Measurements from ENCODE around the gene OR52N1.

OR52N1 gene

DNA sequence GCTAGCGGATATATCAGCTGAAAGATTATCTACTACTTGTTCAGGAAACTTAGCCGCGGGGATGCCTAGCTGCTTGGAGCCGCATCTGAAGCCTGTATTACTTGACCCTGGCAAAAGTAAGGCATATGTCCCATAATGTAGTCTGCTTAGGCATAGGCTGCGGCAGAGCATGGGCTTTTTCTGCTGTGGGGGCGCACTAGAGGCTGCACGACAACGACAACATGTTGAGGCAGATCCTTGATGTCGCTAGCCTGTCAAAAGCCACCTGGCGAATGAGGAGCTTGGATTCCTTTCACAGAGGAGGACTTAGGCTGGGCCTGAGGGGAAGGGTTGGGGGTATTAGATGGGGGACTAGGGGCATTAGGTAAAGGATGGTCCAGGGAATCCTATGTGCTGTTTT lies 16.5 kb upstream of the OR52N1 start:
- no peak for TF ChIP-seq ESRRG (CRISPR knock-in tag; IDR thresholded peaks at IDR 0.05)
- no peak for TF ChIP-seq ZNF565 (CRISPR knock-in tag; conservative IDR thresholded peaks at IDR 0.05; ENCODE audit: low read depth)
- no peak for TF ChIP-seq ZC3H10 (CRISPR knock-in tag; IDR thresholded peaks at IDR 0.05)
- no peak for TF ChIP-seq CSDC2 (CRISPR knock-in tag; IDR thresholded peaks at IDR 0.05)
- TF ChIP-seq TCF4 (CRISPR knock-in tag; IDR thresholded peaks at IDR 0.05; ENCODE audit: borderline replicate concordance), result no peak
- TF ChIP-seq ZNF70 (CRISPR knock-in tag; IDR thresholded peaks at IDR 0.05), result no peak
- no peak for TF ChIP-seq ZFP3 (CRISPR knock-in tag; IDR thresholded peaks at IDR 0.05)
- no peak for TF ChIP-seq OSR1 (CRISPR knock-in tag; IDR thresholded peaks at IDR 0.05)
- TF ChIP-seq SNAI2 (CRISPR knock-in tag; IDR thresholded peaks at IDR 0.05), result no peak
- no peak for TF ChIP-seq GLIS3 (CRISPR knock-in tag; IDR thresholded peaks at IDR 0.05)
- no peak for TF ChIP-seq TOX (CRISPR knock-in tag; IDR thresholded peaks at IDR 0.05; ENCODE audit: borderline replicate concordance)
- no peak for TF ChIP-seq ZFP30 (CRISPR knock-in tag; IDR thresholded peaks at IDR 0.05)
- no peak for TF ChIP-seq ZNF8 (CRISPR knock-in tag; IDR thresholded peaks at IDR 0.05)
- no peak for TF ChIP-seq PPARA (CRISPR knock-in tag; IDR thresholded peaks at IDR 0.05; ENCODE audit: borderline replicate concordance)
- TF ChIP-seq, protein P1, sequence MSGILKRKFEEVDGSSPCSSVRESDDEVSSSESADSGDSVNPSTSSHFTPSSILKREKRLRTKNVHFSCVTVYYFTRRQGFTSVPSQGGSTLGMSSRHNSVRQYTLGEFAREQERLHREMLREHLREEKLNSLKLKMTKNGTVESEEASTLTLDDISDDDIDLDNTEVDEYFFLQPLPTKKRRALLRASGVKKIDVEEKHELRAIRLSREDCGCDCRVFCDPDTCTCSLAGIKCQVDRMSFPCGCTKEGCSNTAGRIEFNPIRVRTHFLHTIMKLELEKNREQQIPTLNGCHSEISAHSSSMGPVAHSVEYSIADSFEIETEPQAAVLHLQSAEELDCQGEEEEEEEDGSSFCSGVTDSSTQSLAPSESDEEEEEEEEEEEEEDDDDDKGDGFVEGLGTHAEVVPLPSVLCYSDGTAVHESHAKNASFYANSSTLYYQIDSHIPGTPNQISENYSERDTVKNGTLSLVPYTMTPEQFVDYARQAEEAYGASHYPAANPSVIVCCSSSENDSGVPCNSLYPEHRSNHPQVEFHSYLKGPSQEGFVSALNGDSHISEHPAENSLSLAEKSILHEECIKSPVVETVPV (CRISPR knock-in tag; IDR thresholded peaks at IDR 0.05), result no peak
- no peak for TF ChIP-seq RARB (CRISPR knock-in tag; IDR thresholded peaks at IDR 0.05)
- TF ChIP-seq, protein P2, sequence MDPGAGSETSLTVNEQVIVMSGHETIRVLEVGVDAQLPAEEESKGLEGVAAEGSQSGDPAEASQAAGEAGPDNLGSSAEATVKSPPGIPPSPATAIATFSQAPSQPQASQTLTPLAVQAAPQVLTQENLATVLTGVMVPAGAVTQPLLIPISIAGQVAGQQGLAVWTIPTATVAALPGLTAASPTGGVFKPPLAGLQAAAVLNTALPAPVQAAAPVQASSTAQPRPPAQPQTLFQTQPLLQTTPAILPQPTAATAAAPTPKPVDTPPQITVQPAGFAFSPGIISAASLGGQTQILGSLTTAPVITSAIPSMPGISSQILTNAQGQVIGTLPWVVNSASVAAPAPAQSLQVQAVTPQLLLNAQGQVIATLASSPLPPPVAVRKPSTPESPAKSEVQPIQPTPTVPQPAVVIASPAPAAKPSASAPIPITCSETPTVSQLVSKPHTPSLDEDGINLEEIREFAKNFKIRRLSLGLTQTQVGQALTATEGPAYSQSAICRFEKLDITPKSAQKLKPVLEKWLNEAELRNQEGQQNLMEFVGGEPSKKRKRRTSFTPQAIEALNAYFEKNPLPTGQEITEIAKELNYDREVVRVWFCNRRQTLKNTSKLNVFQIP (CRISPR knock-in tag; IDR thresholded peaks at IDR 0.05; ENCODE audit: borderline replicate concordance, low read depth), result no peak
- TF ChIP-seq ARNTL (CRISPR knock-in tag; IDR thresholded peaks at IDR 0.05; ENCODE audit: borderline replicate concordance, low read depth), result no peak
- TF ChIP-seq, protein P3, sequence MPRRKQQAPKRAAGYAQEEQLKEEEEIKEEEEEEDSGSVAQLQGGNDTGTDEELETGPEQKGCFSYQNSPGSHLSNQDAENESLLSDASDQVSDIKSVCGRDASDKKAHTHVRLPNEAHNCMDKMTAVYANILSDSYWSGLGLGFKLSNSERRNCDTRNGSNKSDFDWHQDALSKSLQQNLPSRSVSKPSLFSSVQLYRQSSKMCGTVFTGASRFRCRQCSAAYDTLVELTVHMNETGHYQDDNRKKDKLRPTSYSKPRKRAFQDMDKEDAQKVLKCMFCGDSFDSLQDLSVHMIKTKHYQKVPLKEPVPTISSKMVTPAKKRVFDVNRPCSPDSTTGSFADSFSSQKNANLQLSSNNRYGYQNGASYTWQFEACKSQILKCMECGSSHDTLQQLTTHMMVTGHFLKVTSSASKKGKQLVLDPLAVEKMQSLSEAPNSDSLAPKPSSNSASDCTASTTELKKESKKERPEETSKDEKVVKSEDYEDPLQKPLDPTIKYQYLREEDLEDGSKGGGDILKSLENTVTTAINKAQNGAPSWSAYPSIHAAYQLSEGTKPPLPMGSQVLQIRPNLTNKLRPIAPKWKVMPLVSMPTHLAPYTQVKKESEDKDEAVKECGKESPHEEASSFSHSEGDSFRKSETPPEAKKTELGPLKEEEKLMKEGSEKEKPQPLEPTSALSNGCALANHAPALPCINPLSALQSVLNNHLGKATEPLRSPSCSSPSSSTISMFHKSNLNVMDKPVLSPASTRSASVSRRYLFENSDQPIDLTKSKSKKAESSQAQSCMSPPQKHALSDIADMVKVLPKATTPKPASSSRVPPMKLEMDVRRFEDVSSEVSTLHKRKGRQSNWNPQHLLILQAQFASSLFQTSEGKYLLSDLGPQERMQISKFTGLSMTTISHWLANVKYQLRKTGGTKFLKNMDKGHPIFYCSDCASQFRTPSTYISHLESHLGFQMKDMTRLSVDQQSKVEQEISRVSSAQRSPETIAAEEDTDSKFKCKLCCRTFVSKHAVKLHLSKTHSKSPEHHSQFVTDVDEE (CRISPR knock-in tag; IDR thresholded peaks at IDR 0.05), result no peak
- TF ChIP-seq, protein P4, sequence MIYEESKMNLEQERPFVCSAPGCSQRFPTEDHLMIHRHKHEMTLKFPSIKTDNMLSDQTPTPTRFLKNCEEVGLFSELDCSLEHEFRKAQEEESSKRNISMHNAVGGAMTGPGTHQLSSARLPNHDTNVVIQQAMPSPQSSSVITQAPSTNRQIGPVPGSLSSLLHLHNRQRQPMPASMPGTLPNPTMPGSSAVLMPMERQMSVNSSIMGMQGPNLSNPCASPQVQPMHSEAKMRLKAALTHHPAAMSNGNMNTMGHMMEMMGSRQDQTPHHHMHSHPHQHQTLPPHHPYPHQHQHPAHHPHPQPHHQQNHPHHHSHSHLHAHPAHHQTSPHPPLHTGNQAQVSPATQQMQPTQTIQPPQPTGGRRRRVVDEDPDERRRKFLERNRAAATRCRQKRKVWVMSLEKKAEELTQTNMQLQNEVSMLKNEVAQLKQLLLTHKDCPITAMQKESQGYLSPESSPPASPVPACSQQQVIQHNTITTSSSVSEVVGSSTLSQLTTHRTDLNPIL (CRISPR knock-in tag; IDR thresholded peaks at IDR 0.05; ENCODE audit: low read depth), result no peak
- no peak for ATAC-seq

DNA sequence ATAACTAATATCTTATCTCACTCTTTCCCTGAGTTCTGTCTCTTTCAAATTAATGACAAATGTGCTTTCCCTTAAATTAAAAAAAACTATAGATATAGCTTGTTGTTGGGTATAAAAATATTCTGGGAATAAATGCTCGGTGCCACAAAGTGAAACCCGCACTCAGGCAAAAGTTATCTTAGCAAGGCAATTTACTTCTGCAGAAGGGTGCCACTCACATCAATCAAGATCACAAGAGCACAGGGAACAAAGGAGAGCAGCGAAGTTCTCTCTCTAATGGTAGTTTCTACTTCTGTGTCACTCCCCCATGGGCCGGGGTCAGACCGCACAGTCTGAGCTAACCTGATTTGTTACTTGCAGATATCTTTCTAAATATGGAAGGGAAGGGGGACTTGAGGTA lies 12.9 kb upstream of the OR52N1 start:
- ATAC-seq, result no peak

DNA sequence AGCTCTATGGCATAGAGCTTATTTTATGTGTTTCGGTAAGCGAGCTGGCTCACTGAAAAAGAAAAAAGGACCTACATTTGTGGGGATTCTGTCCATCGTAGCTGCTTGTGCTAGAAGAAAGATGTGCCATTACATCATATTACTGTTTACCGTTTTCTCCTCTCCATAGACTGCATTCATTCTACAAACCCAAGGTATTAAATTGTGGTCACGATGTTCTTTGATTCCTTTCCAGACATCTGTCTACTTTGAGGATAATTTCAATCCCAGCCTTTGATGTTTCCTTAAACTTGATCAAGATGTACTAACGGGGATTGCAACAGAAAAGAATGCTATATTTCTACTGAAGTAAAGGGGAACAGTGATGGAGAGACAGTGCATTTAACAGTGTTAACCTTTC lies 5.5 kb upstream of the OR52N1 start:
- ATAC-seq, result no peak
- TF ChIP-seq, protein P1 (CRISPR knock-in tag; IDR thresholded peaks at IDR 0.05), result no peak
- TF ChIP-seq ISL1 (CRISPR knock-in tag; IDR thresholded peaks at IDR 0.05) (no peak), ZC3H10 (CRISPR knock-in tag; IDR thresholded peaks at IDR 0.05) (no peak), OSR1 (CRISPR knock-in tag; IDR thresholded peaks at IDR 0.05) (no peak), BACH2 (CRISPR knock-in tag; IDR thresholded peaks at IDR 0.05; ENCODE audit: borderline replicate concordance) (no peak), ZNF70 (CRISPR knock-in tag; IDR thresholded peaks at IDR 0.05) (no peak), ZFP30 (CRISPR knock-in tag; IDR thresholded peaks at IDR 0.05) (no peak), TOX (CRISPR knock-in tag; IDR thresholded peaks at IDR 0.05; ENCODE audit: borderline replicate concordance) (no peak), ZNF565 (CRISPR knock-in tag; conservative IDR thresholded peaks at IDR 0.05; ENCODE audit: low read depth) (no peak), SNAI2 (CRISPR knock-in tag; IDR thresholded peaks at IDR 0.05) (no peak)
- TF ChIP-seq, protein P2 (CRISPR knock-in tag; IDR thresholded peaks at IDR 0.05; ENCODE audit: borderline replicate concordance, low read depth), result no peak
- TF ChIP-seq, protein P4 (CRISPR knock-in tag; IDR thresholded peaks at IDR 0.05; ENCODE audit: low read depth), result no peak
- TF ChIP-seq, protein P3 (CRISPR knock-in tag; IDR thresholded peaks at IDR 0.05), result no peak

More for the DNA sequence above, 12.9 kb upstream of the OR52N1 start:
- TF ChIP-seq RARB (CRISPR knock-in tag; IDR thresholded peaks at IDR 0.05), result no peak
- TF ChIP-seq OSR1 (CRISPR knock-in tag; IDR thresholded peaks at IDR 0.05), result no peak
